Neural progenitor cell (in vitro differentiated cells): ENCODE data around the gene RNF7. TPM values are rescaled to one million over a fixed set of nuclear protein-coding genes. Genes with fewer than 3 reads are reported as not detected.

Experiments
- DNase-seq: peaks from one replicate; pipeline ENCODE4 v3.0.0-alpha.2; 2016; ENCODE audit warnings: low spot score
- H2AFZ ChIP-seq: fragments of 200-600 bp; sonication (generic); replicated peaks from 2 replicates; pipeline ENCODE4 v1.6.1; 2016; ENCODE audit warnings: antibody characterized with exemption
- H3F3A ChIP-seq: fragments of 200-600 bp; sonication (generic); 2 replicates; pipeline ENCODE4 v1.6.1; 2016; ENCODE audit warnings: antibody characterized with exemption, low read depth
- H3K27ac ChIP-seq: fragments of 200-600 bp; sonication (generic); 2 replicates; pipeline ENCODE4 v1.5.1; 2016; ENCODE audit warnings: mild to moderate bottlenecking
- H3K27me3 ChIP-seq: fragments of 200-600 bp; sonication (generic); 2 replicates; pipeline ENCODE4 v1.6.1; 2016; ENCODE audit warnings: mild to moderate bottlenecking, moderate library complexity
- H3K36me3 ChIP-seq: fragments of 200-600 bp; sonication (generic); 2 replicates; pipeline ENCODE4 v1.5.1; 2016
- H3K4me1 ChIP-seq: fragments of 200-600 bp; sonication (generic); 2 replicates; pipeline ENCODE4 v1.6.1; 2016; ENCODE audit warnings: mixed run types
- H3K4me2 ChIP-seq: fragments of 200-600 bp; sonication (generic); 2 replicates; pipeline ENCODE4 v1.6.1; 2016
- H3K4me3 ChIP-seq: fragments of 200-600 bp; sonication (generic); 2 replicates; pipeline ENCODE4 v1.5.1; 2016
- H3K79me2 ChIP-seq: fragments of 200-600 bp; sonication (generic); 2 replicates; pipeline ENCODE4 v1.6.1; 2016; ENCODE audit warnings: low read depth
- H3K9ac ChIP-seq: fragments of 200-600 bp; sonication (generic); 2 replicates; pipeline ENCODE4 v1.6.1; 2016
- H3K9me3 ChIP-seq: fragments of 200-600 bp; sonication (generic); 2 replicates; pipeline ENCODE4 v1.5.1; 2016; ENCODE audit warnings: low read depth
- H4K20me1 ChIP-seq: fragments of 200-600 bp; sonication (generic); 2 replicates; pipeline ENCODE4 v1.6.1; 2016; ENCODE audit warnings: low read depth
- H3K27ac Mint-ChIP-seq: 3 replicates; pipeline ENCODE4 v1.8.0; 2021; ENCODE audit warnings: mixed read lengths
- H3K27me3 Mint-ChIP-seq: 2 replicates; pipeline ENCODE4 v1.8.0; 2022; ENCODE audit warnings: low read depth, mild to moderate bottlenecking, inconsistent platforms, moderate library complexity, mixed read lengths; ENCODE audit not compliant: insufficient read depth
- H3K36me3 Mint-ChIP-seq: 3 replicates; pipeline ENCODE4 v1.8.0; 2021; ENCODE audit warnings: mixed read lengths
- H3K4me1 Mint-ChIP-seq: 3 replicates; pipeline ENCODE4 v1.8.0; 2021; ENCODE audit warnings: mixed read lengths
- H3K4me3 Mint-ChIP-seq: 3 replicates; pipeline ENCODE4 v1.8.0; 2021; ENCODE audit warnings: mild to moderate bottlenecking, moderate library complexity, mixed read lengths
- H3K9me3 Mint-ChIP-seq: 3 replicates; pipeline ENCODE4 v1.8.0; 2020; ENCODE audit warnings: mixed read lengths
- EZH2 ChIP-seq: fragments of 200-600 bp; sonication (generic); IDR thresholded peaks from 2 replicates; pipeline ENCODE4 v1.6.1; 2017; ENCODE audit warnings: antibody characterized with exemption, mild to moderate bottlenecking, moderate library complexity
- EZH2phosphoT487 ChIP-seq: fragments of 200-600 bp; sonication (generic); IDR thresholded peaks from 2 replicates; pipeline ENCODE4 v1.6.1; 2017; ENCODE audit warnings: antibody characterized with exemption
- total RNA-seq: library from RNA; depleted of rRNA; stranded (reverse); fragments of >200 nt; gene quantifications from 2 replicates; pipeline ENCODE4 v1.2.3, GENCODE V29; 2015; ENCODE audit warnings: low replicate concordance
- TF ChIP-seq, protein P1 (sequence below): fragments of 200-600 bp; sonication (generic); IDR thresholded peaks from 2 replicates; pipeline ENCODE4 v1.5.1; 2017; ENCODE audit warnings: antibody characterized with exemption, mild to moderate bottlenecking

RNF7 gene
- total RNA-seq, 1 donor from 2014 or later: 105 TPM

DNA sequence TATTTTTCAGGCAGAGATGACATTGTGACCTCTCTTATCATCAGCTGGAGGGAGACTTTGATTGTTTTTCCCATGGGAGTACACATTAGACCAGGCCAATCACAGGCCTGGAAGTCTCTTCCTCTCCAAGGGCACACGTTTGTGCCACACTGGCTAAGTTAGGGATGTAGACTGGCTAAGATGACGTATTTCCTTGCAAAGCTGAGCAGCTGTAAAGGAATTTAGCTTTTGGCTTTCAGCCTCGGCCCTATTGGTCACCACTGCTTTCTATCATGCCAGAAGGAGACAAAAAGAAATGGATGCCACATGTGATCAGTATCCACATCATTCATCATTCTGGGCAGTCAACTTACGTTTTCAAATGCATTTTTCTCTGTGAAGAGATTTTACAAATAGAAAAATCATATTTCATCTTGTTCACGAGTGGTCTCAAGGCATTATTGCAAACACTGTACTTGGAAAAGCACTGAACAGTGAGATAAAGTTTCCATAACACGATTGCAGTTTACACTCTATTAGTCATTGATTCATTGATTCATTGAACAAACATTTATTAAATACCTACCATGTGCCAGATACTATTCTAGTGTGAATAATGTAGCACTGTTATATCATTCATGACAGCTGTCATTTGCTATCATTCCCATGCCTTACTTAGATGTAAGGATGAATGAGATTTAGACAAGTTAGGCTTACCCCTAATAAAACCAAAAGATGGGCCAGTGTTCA lies 27.0 kb upstream of the RNF7 start:
- Histone ChIP-seq H4K20me1 (no peaks in the 10 kb centered on the region), H2AFZ (no peak overlapping the region), H3K9me3 (peaks cover 6% of the 10 kb centered on the region), H3K36me3 (no peaks in the 10 kb centered on the region), H3K9ac (no peak overlapping the region), H3K4me2 (no peak overlapping the region), H3K27me3 (no peaks in the 10 kb centered on the region), H3K4me1 (no peaks in the 10 kb centered on the region), H3K79me2 (no peaks in the 10 kb centered on the region), H3F3A (no peaks in the 10 kb centered on the region), H3K27ac (no peak overlapping the region), H3K4me3 (no peak overlapping the region)
- H3K4me1 Mint-ChIP-seq: no peaks in the 10 kb centered on the region
- DNase-seq: no peak
- no peak for TF ChIP-seq EZH2phosphoT487
- TF ChIP-seq, protein P1, sequence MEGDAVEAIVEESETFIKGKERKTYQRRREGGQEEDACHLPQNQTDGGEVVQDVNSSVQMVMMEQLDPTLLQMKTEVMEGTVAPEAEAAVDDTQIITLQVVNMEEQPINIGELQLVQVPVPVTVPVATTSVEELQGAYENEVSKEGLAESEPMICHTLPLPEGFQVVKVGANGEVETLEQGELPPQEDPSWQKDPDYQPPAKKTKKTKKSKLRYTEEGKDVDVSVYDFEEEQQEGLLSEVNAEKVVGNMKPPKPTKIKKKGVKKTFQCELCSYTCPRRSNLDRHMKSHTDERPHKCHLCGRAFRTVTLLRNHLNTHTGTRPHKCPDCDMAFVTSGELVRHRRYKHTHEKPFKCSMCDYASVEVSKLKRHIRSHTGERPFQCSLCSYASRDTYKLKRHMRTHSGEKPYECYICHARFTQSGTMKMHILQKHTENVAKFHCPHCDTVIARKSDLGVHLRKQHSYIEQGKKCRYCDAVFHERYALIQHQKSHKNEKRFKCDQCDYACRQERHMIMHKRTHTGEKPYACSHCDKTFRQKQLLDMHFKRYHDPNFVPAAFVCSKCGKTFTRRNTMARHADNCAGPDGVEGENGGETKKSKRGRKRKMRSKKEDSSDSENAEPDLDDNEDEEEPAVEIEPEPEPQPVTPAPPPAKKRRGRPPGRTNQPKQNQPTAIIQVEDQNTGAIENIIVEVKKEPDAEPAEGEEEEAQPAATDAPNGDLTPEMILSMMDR: no peak
- no peak for TF ChIP-seq EZH2
- H3K27me3 Mint-ChIP-seq: peaks cover 2% of the 10 kb centered on the region
- no peak overlapping the region for H3K27ac Mint-ChIP-seq
- H3K9me3 Mint-ChIP-seq: peaks cover 2% of the 10 kb centered on the region
- no peak overlapping the region for H3K4me3 Mint-ChIP-seq
- H3K36me3 Mint-ChIP-seq: no peaks in the 10 kb centered on the region

DNA sequence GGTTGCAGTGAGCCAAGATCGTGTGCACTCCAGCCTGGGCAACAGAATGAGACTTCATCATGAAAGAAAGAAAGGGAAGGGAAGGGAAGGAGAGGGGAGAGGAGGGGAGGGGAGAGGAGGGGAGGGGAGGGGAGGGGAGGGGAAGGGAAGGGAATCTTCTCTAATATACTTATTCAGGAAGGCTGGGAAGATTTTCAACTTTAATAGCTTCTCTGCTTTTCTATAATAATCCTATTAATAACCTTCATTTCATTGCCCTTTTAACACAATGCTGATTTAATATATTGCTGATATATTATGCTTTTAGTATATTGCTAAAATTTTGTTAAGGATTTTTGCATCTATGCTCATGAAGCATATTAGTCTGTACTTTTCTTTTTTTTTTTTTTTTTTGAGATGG lies 23.4 kb upstream of the RNF7 start:
- Mint-ChIP-seq H3K27me3 (no peaks in the 10 kb centered on the region), H3K27ac (no peak overlapping the region), H3K9me3 (peaks cover 11% of the 10 kb centered on the region), H3K4me1 (no peaks in the 10 kb centered on the region), H3K36me3 (no peaks in the 10 kb centered on the region), H3K4me3 (no peak overlapping the region)
- Histone ChIP-seq H3K9ac (no peak overlapping the region), H3K36me3 (no peaks in the 10 kb centered on the region), H3K4me3 (no peak overlapping the region), H3F3A (no peaks in the 10 kb centered on the region), H3K79me2 (no peaks in the 10 kb centered on the region), H3K4me2 (no peak overlapping the region), H4K20me1 (no peaks in the 10 kb centered on the region), H3K27me3 (no peaks in the 10 kb centered on the region), H3K27ac (no peak overlapping the region), H2AFZ (no peak overlapping the region), H3K4me1 (no peaks in the 10 kb centered on the region), H3K9me3 (peaks cover 8% of the 10 kb centered on the region)
- DNase-seq: no peak
- no peak for TF ChIP-seq EZH2
- TF ChIP-seq EZH2phosphoT487: no peak
- TF ChIP-seq, protein P1: no peak

DNA sequence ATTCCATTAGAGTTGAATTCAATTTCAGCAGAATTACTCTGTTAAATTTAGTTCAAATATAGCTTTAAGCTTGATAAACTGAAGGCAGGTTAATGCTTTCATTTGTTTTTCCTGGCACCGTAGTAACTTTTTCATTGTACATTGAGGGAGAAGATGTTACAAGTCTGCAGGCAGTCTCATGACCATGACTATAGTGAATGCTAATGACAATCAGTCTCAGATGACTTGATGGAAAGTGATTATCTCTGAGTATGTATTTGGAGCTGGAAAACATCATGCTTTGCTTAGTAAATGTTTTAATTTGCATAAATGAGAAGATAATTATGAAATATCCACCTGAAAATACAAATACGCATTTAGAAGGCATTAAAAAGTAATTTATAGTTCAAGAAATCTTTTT lies 16.0 kb upstream of the RNF7 start:
- Mint-ChIP-seq H3K9me3 (peaks cover 2% of the 10 kb centered on the region), H3K36me3 (no peaks in the 10 kb centered on the region), H3K4me3 (no peak overlapping the region), H3K4me1 (no peaks in the 10 kb centered on the region), H3K27ac (no peak overlapping the region), H3K27me3 (peaks cover 4% of the 10 kb centered on the region)
- no peaks in the 10 kb centered on the region for H3F3A ChIP-seq
- DNase-seq: no peak
- H3K4me1 ChIP-seq: no peaks in the 10 kb centered on the region
- H4K20me1 ChIP-seq: no peaks in the 10 kb centered on the region
- no peaks in the 10 kb centered on the region for H3K36me3 ChIP-seq
- no peak overlapping the region for H3K27ac ChIP-seq
- H3K4me2 ChIP-seq: no peak overlapping the region
- H3K79me2 ChIP-seq: no peaks in the 10 kb centered on the region
- no peak overlapping the region for H2AFZ ChIP-seq
- TF ChIP-seq EZH2: no peak
- TF ChIP-seq, protein P1: no peak
- no peak for TF ChIP-seq EZH2phosphoT487
- H3K9me3 ChIP-seq: no peaks in the 10 kb centered on the region
- H3K27me3 ChIP-seq: no peaks in the 10 kb centered on the region
- H3K4me3 ChIP-seq: no peak overlapping the region
- H3K9ac ChIP-seq: no peak overlapping the region
